Prostate gland (tissue), 2 donors: Measurements from ENCODE around the gene TMEM45B.
"Not testable (repeated sequence)": the region's sequence is repeated elsewhere in the genome, so short reads cannot be mapped to it uniquely, and the experiment has no call there.

ENCODE experiments used
- POLR2A ChIP-seq: fragments of 450-650 bp; IDR thresholded peaks from one replicate; pipeline ENCODE4 v1.6.1; 2016; ENCODE audit warnings: antibody characterized with exemption, mild to moderate bottlenecking
- TF ChIP-seq, protein P1 (sequence below), 4 experiments: fragments of 200-600 bp in 2 of 4; fragments of 450-650 bp in 2 of 4; sonication (generic) in 2 of 4; IDR thresholded peaks; 1 replicate in 3 of 4; 2 replicates in 1 of 4; pipeline ENCODE4 v1.5.1; 2016 to 2019; ENCODE audit warnings: antibody characterized with exemption in 4 of 4, mild to moderate bottlenecking in 2 of 4, moderate library complexity in 2 of 4

DNA sequence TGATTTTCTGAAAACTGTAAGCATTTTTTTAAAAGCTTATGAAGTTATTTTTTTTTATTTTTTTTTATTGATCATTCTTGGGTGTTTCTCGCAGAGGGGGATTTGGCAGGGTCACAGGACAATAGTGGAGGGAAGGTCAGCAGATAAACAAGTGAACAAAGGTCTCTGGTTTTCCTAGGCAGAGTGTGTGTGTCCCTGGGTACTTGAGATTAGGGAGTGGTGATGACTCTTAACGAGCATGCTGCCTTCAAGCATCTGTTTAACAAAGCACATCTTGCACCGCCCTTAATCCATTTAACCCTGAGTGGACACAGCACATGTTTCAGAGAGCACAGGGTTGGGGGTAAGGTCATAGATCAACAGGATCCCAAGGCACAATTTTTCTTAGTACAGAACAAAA is 31.7 kb downstream of the TMEM45B start:
- TF ChIP-seq, protein P1, sequence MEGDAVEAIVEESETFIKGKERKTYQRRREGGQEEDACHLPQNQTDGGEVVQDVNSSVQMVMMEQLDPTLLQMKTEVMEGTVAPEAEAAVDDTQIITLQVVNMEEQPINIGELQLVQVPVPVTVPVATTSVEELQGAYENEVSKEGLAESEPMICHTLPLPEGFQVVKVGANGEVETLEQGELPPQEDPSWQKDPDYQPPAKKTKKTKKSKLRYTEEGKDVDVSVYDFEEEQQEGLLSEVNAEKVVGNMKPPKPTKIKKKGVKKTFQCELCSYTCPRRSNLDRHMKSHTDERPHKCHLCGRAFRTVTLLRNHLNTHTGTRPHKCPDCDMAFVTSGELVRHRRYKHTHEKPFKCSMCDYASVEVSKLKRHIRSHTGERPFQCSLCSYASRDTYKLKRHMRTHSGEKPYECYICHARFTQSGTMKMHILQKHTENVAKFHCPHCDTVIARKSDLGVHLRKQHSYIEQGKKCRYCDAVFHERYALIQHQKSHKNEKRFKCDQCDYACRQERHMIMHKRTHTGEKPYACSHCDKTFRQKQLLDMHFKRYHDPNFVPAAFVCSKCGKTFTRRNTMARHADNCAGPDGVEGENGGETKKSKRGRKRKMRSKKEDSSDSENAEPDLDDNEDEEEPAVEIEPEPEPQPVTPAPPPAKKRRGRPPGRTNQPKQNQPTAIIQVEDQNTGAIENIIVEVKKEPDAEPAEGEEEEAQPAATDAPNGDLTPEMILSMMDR (IDR thresholded peaks at IDR 0.05), result not testable (repeated sequence)
- not testable (repeated sequence) for TF ChIP-seq POLR2A
